Prostate gland (tissue), 2 donors: ENCODE measurements around the gene ATG4D.

Experiments used
- POLR2A ChIP-seq: fragments of 450-650 bp; IDR thresholded peaks from one replicate; pipeline ENCODE4 v1.6.1; 2016; ENCODE audit warnings: antibody characterized with exemption, mild to moderate bottlenecking
- TF ChIP-seq, protein P1 (sequence below), 4 experiments: fragments of 200-600 bp in 2 of 4; fragments of 450-650 bp in 2 of 4; sonication (generic) in 2 of 4; IDR thresholded peaks; 1 replicate in 3 of 4; 2 replicates in 1 of 4; pipeline ENCODE4 v1.5.1; 2016 to 2019; ENCODE audit warnings: antibody characterized with exemption in 4 of 4, mild to moderate bottlenecking in 2 of 4, moderate library complexity in 2 of 4

DNA sequence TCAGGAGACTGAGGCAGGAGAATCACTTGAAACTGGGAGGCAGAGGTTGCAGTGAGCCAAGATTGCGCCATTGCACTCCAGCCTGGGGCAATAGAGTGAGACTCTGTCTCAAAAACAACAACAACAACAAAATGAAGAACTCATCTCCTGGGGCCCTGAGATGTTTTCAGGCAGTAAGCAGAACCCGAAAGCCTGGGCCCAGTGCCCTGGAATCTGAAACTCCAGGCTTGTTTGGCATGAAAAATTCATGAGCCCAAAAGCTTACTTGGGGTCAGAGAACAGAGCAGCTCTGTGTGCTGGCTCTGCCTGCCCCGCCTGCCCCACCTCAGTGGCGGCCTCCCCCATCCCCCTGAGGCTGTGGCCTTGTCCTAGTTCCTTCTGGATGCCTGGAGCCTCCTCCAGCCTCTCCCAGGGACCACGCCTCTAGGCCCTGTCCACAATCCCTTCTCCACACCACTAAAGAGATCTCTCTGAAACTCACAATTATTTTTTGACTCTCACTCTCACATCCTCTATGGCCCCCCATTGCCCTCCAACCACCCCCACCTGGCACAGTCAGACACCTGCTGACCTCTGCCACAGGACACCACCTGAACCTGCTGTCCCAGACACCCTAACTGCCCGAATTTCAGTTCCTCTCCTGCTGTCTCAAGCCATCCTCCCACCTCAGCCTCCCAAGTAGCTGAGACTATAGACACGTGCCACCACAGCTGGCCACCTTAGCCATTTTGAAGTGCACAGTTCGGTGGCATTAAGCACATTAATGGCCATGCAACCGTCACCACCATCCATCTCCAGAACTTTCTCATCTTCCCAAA, 50.3 kb downstream of the ATG4D start:
- TF ChIP-seq, protein P1, sequence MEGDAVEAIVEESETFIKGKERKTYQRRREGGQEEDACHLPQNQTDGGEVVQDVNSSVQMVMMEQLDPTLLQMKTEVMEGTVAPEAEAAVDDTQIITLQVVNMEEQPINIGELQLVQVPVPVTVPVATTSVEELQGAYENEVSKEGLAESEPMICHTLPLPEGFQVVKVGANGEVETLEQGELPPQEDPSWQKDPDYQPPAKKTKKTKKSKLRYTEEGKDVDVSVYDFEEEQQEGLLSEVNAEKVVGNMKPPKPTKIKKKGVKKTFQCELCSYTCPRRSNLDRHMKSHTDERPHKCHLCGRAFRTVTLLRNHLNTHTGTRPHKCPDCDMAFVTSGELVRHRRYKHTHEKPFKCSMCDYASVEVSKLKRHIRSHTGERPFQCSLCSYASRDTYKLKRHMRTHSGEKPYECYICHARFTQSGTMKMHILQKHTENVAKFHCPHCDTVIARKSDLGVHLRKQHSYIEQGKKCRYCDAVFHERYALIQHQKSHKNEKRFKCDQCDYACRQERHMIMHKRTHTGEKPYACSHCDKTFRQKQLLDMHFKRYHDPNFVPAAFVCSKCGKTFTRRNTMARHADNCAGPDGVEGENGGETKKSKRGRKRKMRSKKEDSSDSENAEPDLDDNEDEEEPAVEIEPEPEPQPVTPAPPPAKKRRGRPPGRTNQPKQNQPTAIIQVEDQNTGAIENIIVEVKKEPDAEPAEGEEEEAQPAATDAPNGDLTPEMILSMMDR (IDR thresholded peaks at IDR 0.05): no peak
- TF ChIP-seq POLR2A: no peak
